ENCODE results near the gene CDON. TPM values are rescaled to one million over a fixed set of nuclear protein-coding genes. Genes with fewer than 3 reads are reported as not detected.

Gene CDON
- polyA plus RNA-seq, 4 donors, result 1.7 to 9.0 TPM; not detected in 2

- WGBS, 3 donors, result 61 to 69% (median 67%) methylated on average over 12 of the region's 12 CpGs
- FAIRE-seq, result no peak
- Histone ChIP-seq H3K4me3 (ENCODE audit: low read depth in 1 of 3, low read length in 3 of 3) (no peak overlapping the region), H3K9me3 (ENCODE audit: control insufficient read depth in 2 of 2, insufficient read depth in 1 of 2, low read depth in 1 of 2, low read length in 1 of 2) (no peaks in the 10 kb centered on the region), H3K36me3 (ENCODE audit: control insufficient read depth in 3 of 3, insufficient read depth in 2 of 3, low read depth in 1 of 3, low read length in 3 of 3) (no peaks in the 10 kb centered on the region), H3K27ac (ENCODE audit: low read depth in 1 of 3, low read length in 2 of 3) (no peak overlapping the region), H3K27me3 (ENCODE audit: control insufficient read depth in 3 of 3, insufficient read depth in 3 of 3, low read length in 3 of 3) (peaks cover 0 to 6% (median 0%) of the 10 kb centered on the region in 3 donors), H3K4me1 (ENCODE audit: control insufficient read depth in 3 of 3, insufficient read depth in 2 of 3, low read depth in 1 of 3, low read length in 2 of 3) (no peaks in the 10 kb centered on the region)
- no peak for DNase-seq
Measured at GRCh38 chr11:125933030-125933813, 129.4 kb downstream of the CDON start.

GRCh38 chr11:125932301-125932700, 130.4 kb downstream of the CDON start:
- Histone ChIP-seq H3K4me3 (ENCODE audit: low read depth in 1 of 3, low read length in 3 of 3) (no peak overlapping the region), H3K27me3 (ENCODE audit: control insufficient read depth in 3 of 3, insufficient read depth in 3 of 3, low read length in 3 of 3) (peaks cover 0 to 6% (median 0%) of the 10 kb centered on the region in 3 donors), H3K4me1 (ENCODE audit: control insufficient read depth in 3 of 3, insufficient read depth in 2 of 3, low read depth in 1 of 3, low read length in 2 of 3) (no peaks in the 10 kb centered on the region), H3K9me3 (ENCODE audit: control insufficient read depth in 2 of 2, insufficient read depth in 1 of 2, low read depth in 1 of 2, low read length in 1 of 2) (no peaks in the 10 kb centered on the region), H3K36me3 (ENCODE audit: control insufficient read depth in 3 of 3, insufficient read depth in 2 of 3, low read depth in 1 of 3, low read length in 3 of 3) (no peaks in the 10 kb centered on the region), H3K27ac (ENCODE audit: low read depth in 1 of 3, low read length in 2 of 3) (no peak overlapping the region)
- no peak for FAIRE-seq
- WGBS, 3 donors, result 80 to 87% (median 81%) methylated on average over 9 of the region's 9 CpGs
- no peak for DNase-seq

- DNase-seq (no peak), FAIRE-seq (no peak)
- no peaks in the 10 kb centered on the region for H3K4me1 ChIP-seq (ENCODE audit: control insufficient read depth in 3 of 3, insufficient read depth in 2 of 3, low read depth in 1 of 3, low read length in 2 of 3)
- no peak overlapping the region for H3K27ac ChIP-seq (ENCODE audit: low read depth in 1 of 3, low read length in 2 of 3)
- peaks cover 0 to 6% (median 0%) of the 10 kb centered on the region in 3 donors for H3K27me3 ChIP-seq (ENCODE audit: control insufficient read depth in 3 of 3, insufficient read depth in 3 of 3, low read length in 3 of 3)
- H3K4me3 ChIP-seq (ENCODE audit: low read depth in 1 of 3, low read length in 3 of 3), result no peak overlapping the region
- 76 to 83% (median 81%) methylated on average over 6 of the region's 6 CpGs for WGBS, 3 donors
- no peaks in the 10 kb centered on the region for H3K36me3 ChIP-seq (ENCODE audit: control insufficient read depth in 3 of 3, insufficient read depth in 2 of 3, low read depth in 1 of 3, low read length in 3 of 3)
- H3K9me3 ChIP-seq (ENCODE audit: control insufficient read depth in 2 of 2, insufficient read depth in 1 of 2, low read depth in 1 of 2, low read length in 1 of 2), result no peaks in the 10 kb centered on the region
Measured at GRCh38 chr11:125931668-125932067, 131.0 kb downstream of the CDON start.

- no peak overlapping the region for H3K27ac ChIP-seq (ENCODE audit: low read depth in 1 of 3, low read length in 2 of 3)
- H3K4me3 ChIP-seq (ENCODE audit: low read depth in 1 of 3, low read length in 3 of 3), result no peak overlapping the region
- DNase-seq (no peak), FAIRE-seq (no peak)
- WGBS, 3 donors, result 68 to 71% (median 71%) methylated on average over 3 of the region's 3 CpGs
- H3K36me3 ChIP-seq (ENCODE audit: control insufficient read depth in 3 of 3, insufficient read depth in 2 of 3, low read depth in 1 of 3, low read length in 3 of 3), result no peaks in the 10 kb centered on the region
- H3K4me1 ChIP-seq (ENCODE audit: control insufficient read depth in 3 of 3, insufficient read depth in 2 of 3, low read depth in 1 of 3, low read length in 2 of 3), result no peaks in the 10 kb centered on the region
- peaks cover 0 to 6% (median 0%) of the 10 kb centered on the region in 3 donors for H3K27me3 ChIP-seq (ENCODE audit: control insufficient read depth in 3 of 3, insufficient read depth in 3 of 3, low read length in 3 of 3)
- H3K9me3 ChIP-seq (ENCODE audit: control insufficient read depth in 2 of 2, insufficient read depth in 1 of 2, low read depth in 1 of 2, low read length in 1 of 2), result no peaks in the 10 kb centered on the region
Measured at GRCh38 chr11:125931116-125931515, 131.6 kb downstream of the CDON start.

- Histone ChIP-seq H3K36me3 (ENCODE audit: control insufficient read depth in 3 of 3, insufficient read depth in 2 of 3, low read depth in 1 of 3, low read length in 3 of 3) (no peaks in the 10 kb centered on the region), H3K4me1 (ENCODE audit: control insufficient read depth in 3 of 3, insufficient read depth in 2 of 3, low read depth in 1 of 3, low read length in 2 of 3) (peaks cover 0 to 9% (median 2%) of the 10 kb centered on the region in 3 donors), H3K27me3 (ENCODE audit: control insufficient read depth in 3 of 3, insufficient read depth in 3 of 3, low read length in 3 of 3) (peaks cover 0 to 6% (median 0%) of the 10 kb centered on the region in 3 donors), H3K9me3 (ENCODE audit: control insufficient read depth in 2 of 2, insufficient read depth in 1 of 2, low read depth in 1 of 2, low read length in 1 of 2) (no peaks in the 10 kb centered on the region), H3K4me3 (ENCODE audit: low read depth in 1 of 3, low read length in 3 of 3) (no peak overlapping the region), H3K27ac (ENCODE audit: low read depth in 1 of 3, low read length in 2 of 3) (no peak overlapping the region)
- DNase-seq (no peak), FAIRE-seq (no peak)
- WGBS, 3 donors, result 89 to 92% (median 90%) methylated on average over 11 of the region's 11 CpGs
Measured at GRCh38 chr11:125930076-125930450, 132.6 kb downstream of the CDON start.

- no peak overlapping the region for H3K27ac ChIP-seq (ENCODE audit: low read depth in 1 of 3, low read length in 2 of 3)
- no peak for DNase-seq
- H3K27me3 ChIP-seq (ENCODE audit: control insufficient read depth in 3 of 3, insufficient read depth in 3 of 3, low read length in 3 of 3), result peaks cover 0 to 6% (median 0%) of the 10 kb centered on the region in 3 donors
- WGBS, 3 donors, result 80 to 86% (median 85%) methylated on average over 9 of the region's 9 CpGs
- H3K4me3 ChIP-seq (ENCODE audit: low read depth in 1 of 3, low read length in 3 of 3), result no peak overlapping the region
- H3K36me3 ChIP-seq (ENCODE audit: control insufficient read depth in 3 of 3, insufficient read depth in 2 of 3, low read depth in 1 of 3, low read length in 3 of 3), result no peaks in the 10 kb centered on the region
- no peaks in the 10 kb centered on the region for H3K9me3 ChIP-seq (ENCODE audit: control insufficient read depth in 2 of 2, insufficient read depth in 1 of 2, low read depth in 1 of 2, low read length in 1 of 2)
- FAIRE-seq, result no peak
- peaks cover 0 to 14% (median 2%) of the 10 kb centered on the region in 3 donors for H3K4me1 ChIP-seq (ENCODE audit: control insufficient read depth in 3 of 3, insufficient read depth in 2 of 3, low read depth in 1 of 3, low read length in 2 of 3)
Measured at GRCh38 chr11:125929445-125930075, 133.1 kb downstream of the CDON start.

- Histone ChIP-seq H3K27me3 (ENCODE audit: control insufficient read depth in 3 of 3, insufficient read depth in 3 of 3, low read length in 3 of 3) (peaks cover 0 to 6% (median 0%) of the 10 kb centered on the region in 3 donors), H3K27ac (ENCODE audit: low read depth in 1 of 3, low read length in 2 of 3) (no peak overlapping the region), H3K4me3 (ENCODE audit: low read depth in 1 of 3, low read length in 3 of 3) (no peak overlapping the region), H3K36me3 (ENCODE audit: control insufficient read depth in 3 of 3, insufficient read depth in 2 of 3, low read depth in 1 of 3, low read length in 3 of 3) (no peaks in the 10 kb centered on the region), H3K4me1 (ENCODE audit: control insufficient read depth in 3 of 3, insufficient read depth in 2 of 3, low read depth in 1 of 3, low read length in 2 of 3) (peaks cover 0 to 18% (median 2%) of the 10 kb centered on the region in 3 donors), H3K9me3 (ENCODE audit: control insufficient read depth in 2 of 2, insufficient read depth in 1 of 2, low read depth in 1 of 2, low read length in 1 of 2) (no peaks in the 10 kb centered on the region)
- 86 to 93% (median 89%) methylated on average over 12 of the region's 12 CpGs for WGBS, 3 donors
- FAIRE-seq (no peak), DNase-seq (no peak)
Measured at GRCh38 chr11:125926682-125927081, 136.0 kb downstream of the CDON start.

- FAIRE-seq, result no peak
- Histone ChIP-seq H3K4me1 (ENCODE audit: control insufficient read depth in 3 of 3, insufficient read depth in 2 of 3, low read depth in 1 of 3, low read length in 2 of 3) (peaks cover 0 to 20% (median 2%) of the 10 kb centered on the region in 3 donors), H3K36me3 (ENCODE audit: control insufficient read depth in 3 of 3, insufficient read depth in 2 of 3, low read depth in 1 of 3, low read length in 3 of 3) (no peaks in the 10 kb centered on the region), H3K4me3 (ENCODE audit: low read depth in 1 of 3, low read length in 3 of 3) (no peak overlapping the region), H3K9me3 (ENCODE audit: control insufficient read depth in 2 of 2, insufficient read depth in 1 of 2, low read depth in 1 of 2, low read length in 1 of 2) (no peaks in the 10 kb centered on the region), H3K27ac (ENCODE audit: low read depth in 1 of 3, low read length in 2 of 3) (no peak overlapping the region), H3K27me3 (ENCODE audit: control insufficient read depth in 3 of 3, insufficient read depth in 3 of 3, low read length in 3 of 3) (peaks cover 0 to 3% (median 0%) of the 10 kb centered on the region in 3 donors)
- WGBS, 3 donors, result 35 to 57% (median 38%) methylated on average over 3 of the region's 3 CpGs
- no peak for DNase-seq
Measured at GRCh38 chr11:125925804-125926203, 136.9 kb downstream of the CDON start.

Measured in small intestine (tissue), 7 donors.